HG03097 (cell line): ENCODE results near the gene SEMA6D.

Source experiments
- ATAC-seq: cut with Tn5 transposase; IDR thresholded peaks from one replicate; pipeline ENCODE4 v1.9.1; 2021; ENCODE audit not compliant: unreplicated experiment, low FRiP score

The SEMA6D gene

DNA sequence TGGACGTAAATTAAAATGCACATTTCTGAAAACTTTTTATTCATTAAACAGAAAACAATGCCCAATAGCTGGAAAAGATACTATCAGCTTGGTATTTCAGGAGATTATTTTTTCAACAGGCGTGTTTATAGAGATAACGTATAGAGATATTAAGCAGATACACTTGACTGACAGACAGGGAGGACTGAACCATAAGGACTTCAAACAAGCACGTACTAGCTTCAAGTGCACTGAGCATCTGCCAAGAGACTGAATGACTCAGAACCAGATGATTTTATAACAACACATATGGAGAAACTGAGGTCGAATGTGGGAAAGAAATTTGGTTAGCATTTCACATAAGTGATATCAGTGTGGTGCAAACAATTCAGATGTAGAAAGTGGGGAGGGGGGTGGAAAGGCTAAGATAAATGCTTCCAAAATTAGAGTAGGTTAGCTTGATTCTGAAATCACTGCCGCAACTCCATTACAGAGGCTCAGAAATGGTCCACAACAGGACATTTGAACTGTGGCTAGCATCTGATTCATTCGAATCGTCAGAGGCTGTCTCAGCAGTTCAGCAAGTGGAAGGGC, 103.5 kb downstream of the SEMA6D start:
- no peak for ATAC-seq

- no peak for ATAC-seq
These were observed 104.7 kb downstream of the SEMA6D start for GRCh38 chr15:47822048-47822447.
